NCI-H2171 (cell line): ENCODE data around the gene IQSEC3.
"Not testable (repeated sequence)": the region's sequence is repeated elsewhere in the genome, so short reads cannot be mapped to it uniquely, and the experiment has no call there.

Experiments used
- DNase-seq: peaks from one replicate; lab custom pipeline; 2025; lab: John Stamatoyannopoulos, UW

The IQSEC3 gene

DNA sequence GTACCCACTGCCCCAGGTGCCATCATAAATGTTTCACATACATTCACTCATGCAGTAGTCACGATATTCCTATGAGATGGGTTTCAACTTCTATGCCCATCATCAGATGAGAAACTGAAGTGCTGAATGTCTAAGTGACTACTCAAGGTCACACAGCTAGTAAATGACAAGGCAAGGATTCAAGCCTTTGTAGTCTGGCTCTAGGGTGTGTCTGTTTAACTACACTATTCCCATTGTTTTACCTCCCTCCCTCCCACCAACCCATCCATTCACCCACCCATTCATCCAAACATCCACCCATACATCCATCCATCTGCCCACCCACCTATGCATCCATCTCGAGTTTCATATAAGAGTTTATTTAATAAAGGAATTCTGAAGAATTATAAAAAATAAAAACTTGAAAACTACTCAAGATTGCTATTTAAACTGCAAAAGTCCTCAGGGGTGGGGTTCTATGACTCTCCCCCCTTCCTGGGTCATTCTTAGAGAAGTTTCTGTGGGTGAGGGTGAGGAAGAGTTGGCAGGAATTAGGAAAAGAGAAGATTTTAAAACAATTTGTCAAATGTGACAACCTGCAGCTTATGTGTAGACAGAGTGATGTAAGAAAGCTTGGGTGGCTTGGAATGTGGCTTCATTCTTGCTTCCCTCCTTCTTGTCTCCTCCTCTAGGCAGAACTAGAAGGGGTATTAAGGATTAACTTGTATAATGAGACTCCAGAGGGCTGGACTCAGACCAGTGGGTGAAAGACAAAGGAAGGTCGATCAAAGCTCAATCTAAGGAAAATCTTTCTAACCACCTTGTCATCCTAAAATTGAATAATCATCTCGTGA lies 13.4 kb upstream of the IQSEC3 start:
- not testable (repeated sequence) for DNase-seq

DNA sequence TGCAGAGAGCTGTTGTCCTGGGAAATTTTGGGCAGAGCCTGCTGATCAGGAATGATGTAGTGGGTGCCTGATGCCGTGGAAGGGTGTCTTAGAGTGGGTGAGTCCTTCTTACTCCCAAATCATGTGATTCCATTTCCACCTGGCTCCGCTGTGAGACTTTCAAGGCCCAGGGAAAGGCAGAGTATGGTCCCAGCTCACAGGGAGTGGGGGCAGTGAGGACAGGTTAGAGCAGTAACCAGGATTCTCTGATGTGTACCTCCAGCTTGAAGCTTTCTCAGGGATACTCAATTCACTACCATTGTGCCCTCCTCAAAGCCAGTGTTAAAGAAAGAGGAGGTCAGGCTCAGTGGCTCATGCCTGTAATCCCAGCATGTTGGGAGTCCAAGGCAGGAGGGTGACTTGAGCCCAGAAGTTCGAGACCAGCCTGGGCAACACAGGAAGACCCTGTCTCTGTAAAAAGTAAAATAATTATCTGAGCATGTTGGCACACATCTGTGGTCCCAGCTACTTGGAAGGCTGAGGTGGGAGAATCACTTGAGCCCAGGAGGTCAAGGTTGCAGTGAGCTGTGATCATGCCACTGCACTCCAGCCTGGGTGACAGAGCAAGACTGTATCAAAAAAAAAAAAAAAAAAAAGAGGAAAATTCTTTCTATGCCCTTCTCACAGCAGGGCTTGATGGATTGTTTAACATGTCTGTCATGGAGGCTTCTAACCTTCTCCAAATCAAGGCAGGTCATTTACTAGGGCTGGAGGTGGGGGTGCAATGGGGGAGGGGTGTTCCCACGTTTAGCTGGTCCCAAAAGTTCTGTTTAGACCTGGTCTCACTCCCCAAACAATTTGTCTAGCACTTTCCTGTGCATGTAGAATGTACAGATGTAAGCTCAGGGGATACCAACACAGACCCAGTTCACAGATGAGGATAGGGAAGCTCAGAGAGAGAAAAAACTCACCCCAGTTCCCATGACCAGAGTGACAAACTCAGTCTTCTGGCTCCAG lies 12.5 kb upstream of the IQSEC3 start:
- no peak for DNase-seq

DNA sequence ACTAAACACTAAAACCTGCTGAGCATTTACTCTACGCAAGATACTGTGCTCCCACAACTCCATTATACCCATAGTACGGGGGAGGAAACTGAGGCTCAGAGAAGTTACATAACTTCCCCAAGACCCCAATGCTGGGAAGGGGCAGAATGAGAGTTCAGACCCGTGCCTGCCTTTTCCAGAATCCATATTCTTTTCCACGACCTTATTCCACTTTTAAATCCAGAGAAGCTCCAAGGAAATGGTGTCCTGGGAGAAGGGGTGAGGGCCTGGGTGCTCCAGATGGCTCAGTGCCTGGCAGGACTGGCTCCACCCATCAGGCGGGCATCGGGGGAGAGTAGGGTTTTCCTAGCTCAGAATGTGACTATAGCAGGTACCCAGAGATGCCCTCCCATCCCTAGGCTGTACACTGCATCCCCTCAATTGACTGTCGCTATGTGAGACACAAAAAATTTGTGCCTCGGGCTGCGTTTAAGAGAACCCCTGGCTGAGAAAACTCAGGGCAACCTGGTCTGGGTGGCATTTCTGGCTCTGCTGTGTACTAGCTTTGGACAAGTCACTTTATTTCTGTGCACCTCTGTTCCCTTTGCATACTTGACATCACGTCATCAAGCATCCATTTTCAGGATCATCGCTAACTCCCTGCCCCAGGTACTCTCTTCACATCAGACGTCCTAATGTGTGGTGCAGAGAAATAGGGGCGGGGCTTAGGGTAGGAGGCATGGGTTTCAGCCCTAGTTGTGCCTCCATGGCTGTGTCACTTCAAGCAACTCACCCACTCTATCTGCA lies 11.6 kb upstream of the IQSEC3 start:
- no peak for DNase-seq

DNA sequence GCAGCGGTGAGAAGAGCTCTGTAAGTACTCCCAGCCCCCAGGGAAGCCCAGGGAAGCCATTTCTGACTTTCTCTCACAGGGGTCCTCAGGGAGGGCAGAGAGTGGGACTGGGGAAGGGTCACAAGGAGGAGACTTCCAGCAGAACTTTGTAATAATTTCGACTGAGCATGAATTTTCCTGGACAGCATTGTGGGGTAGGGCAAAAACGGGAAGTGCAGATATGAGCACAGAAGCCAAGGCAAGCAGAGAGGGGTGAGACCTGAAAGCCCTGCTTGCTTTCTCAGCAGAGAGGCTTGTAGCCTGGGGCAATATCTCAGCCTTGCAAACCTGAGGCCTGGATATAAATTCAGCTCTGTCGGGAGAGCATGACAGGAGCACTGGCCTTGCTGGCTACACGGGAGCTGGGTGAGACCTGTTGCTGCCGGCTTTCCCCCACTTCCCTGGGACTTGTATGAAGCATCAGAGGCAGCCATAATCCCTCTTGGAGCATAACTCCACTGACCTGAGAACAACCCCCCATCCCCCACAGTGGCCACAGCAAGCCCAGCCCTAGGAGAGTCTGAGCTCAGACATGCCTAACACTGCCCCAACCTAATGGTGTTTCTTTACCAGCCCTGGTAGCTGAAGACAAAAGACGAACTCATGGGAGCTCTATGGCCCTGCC lies 9.8 kb upstream of the IQSEC3 start:
- DNase-seq, result no peak

DNA sequence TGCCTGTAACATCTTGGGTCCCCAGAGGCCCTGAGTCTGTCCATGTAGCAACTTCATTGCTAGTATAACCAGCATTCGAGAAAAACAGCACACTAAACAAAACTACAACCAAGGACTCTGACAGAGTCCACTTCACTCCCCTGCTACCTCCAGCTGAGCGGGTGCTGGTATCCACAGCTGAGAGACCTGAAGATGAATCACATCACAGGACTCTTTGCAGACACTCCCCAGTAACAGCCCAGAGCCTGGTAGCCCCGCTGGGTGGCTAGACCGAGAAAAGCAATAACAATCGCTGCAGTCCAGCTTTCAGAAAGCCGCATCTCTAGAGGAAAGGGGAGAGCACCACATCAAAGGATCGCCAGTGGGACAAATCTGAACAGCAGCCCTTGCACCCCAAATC lies 9.0 kb upstream of the IQSEC3 start:
- no peak for DNase-seq

DNA sequence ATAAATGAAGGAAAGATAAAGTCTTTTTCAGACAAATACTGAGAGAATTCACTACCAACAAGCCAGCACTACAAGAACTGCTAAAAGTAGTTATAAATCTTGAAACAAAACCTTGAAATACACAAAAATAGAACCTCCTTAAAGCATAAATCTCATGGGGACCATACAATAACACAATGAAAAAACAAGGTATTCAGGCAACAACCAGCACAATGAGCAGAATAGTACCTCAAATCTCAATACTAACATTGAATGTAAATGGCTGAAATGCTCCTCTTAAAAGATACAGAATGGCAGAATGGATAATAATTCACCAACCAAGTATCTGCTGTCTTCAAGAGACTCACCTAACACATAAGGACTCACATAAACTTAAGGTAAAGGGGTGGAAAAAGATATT lies 7.7 kb upstream of the IQSEC3 start:
- no peak for DNase-seq

DNA sequence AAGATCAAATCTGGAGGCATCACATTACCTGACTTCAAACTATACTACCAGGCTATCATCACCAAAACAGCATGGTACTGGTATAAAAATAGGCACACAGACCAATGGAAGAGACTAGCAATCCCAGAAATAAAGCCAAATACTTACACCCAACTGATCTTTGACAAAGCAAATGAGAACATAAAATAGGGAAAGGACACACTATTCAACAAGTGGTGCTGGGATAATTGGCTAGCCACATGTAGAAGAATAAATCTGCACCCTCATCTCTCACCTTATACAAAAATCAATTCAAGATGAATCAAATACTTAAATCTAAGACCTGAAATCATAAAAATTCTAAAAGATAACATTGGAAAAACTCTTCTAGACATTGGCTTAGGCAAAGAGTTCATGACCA lies 4.7 kb upstream of the IQSEC3 start:
- not testable (repeated sequence) for DNase-seq

DNA sequence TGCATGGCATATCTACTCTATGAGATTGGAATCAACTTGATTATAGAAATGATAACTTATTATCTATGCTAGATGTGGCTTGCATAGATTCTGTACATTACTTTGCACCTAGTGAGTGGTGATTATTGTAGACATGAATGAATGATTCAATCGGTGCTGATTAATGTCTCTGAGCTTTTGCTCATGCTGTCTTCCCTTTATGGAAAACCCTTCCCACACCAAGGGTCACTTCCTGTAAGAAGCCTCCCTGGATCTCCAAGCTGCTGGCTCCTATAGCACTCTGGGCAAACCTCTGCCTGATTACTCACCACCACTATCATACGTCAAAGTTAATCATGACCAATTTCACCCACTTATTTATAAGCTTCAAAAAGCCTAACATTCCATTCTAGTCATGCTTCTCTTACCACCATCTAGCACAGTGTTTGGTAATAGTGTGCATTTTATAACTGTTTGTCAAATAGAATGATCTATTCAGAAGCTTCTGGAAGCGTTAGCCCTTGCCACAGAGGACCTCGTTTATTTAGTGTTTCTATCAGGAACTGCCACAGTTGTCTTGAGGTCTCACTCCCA lies 990 bp upstream of the IQSEC3 start:
- DNase-seq, result not testable (repeated sequence)

DNA sequence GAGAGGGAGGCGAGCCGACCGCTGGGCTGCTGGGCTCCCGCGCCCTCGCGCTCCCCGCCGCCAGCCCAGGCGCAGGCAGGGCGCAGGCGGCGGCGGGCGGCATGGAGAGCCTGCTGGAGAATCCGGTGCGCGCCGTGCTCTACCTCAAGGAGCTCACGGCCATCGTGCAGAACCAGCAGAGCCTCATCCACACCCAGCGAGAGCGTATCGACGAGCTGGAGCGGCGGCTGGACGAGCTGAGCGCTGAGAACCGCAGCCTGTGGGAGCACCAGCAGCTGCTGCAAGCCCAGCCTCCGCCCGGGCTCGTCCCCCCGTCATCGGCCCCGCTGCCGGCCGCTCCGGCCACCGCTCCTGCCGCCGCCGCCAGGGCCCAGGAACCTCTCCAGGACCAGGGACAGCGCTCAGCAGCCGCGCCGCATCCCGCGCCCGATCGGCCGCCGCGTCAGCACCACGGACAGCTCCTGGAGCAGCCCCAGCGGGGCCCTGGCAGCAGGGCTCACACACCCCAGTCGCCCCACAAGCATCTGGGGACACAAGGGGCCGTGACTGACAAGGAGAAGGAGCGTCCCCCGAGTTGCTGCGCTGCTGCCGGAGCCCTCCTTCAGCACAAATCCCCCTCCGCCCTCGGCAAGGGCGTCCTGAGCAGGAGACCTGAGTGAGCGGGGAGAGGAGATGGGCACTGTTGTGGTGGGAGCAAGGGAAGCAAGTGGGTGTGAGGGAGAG lies 376 bp downstream of the IQSEC3 start:
- not testable (repeated sequence) for DNase-seq

DNA sequence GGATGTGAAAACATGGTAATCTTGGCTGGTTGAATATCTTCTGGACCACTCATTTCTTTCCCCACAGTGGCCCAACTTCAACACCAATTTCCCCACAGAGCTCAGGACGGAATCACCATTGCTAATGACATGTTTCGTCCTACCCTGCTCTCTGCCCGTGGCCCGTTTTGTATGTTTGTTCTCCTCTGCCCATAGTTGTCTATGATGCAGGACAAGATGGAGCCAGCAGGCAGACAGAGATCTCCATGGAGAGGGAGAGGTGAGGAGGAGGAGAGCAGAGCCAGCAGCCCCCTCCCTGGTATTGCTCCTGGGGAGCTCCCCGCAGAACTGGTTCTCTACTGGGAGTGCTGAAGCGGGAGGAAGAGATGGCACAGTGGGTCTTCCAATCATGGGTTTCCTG lies 3.1 kb downstream of the IQSEC3 start:
- DNase-seq, result not testable (repeated sequence)

DNA sequence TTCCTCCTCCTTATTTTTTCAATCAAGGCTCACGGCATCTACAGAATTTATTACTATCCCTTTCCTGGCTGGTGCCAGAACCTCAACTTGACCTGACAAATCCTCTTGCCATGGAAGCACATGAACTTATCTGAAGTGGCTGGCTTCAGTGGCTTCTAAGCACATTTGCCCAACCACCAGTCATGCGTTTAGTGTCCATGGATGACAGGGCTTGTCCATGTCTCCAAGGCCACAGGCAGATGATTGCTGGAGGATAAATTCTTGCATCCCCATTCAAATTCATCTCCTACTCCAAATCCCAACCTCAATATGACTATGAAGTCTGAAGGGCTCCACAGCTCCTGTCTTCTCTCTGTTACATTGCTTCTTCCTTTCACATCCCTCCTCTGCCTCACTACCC lies 4.0 kb downstream of the IQSEC3 start:
- not testable (repeated sequence) for DNase-seq

DNA sequence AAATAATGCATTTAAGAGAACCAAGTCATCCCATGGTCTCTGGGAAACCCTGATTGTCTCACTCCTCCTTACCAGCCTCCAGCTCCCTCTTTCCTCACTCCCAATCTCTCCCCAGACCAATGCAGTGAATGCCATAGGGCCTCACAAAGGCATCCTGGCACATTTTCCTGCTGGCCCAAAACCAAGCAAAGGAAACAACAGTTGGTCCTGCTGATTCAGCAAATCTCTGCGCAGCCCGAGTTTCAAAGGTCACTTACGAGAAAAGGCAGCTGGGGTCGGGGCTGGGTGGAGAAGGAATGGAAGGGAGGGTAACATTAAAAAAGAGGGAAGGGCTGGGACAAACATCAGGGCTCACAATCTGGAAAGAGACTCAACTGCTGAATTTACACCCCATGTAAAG lies 5.5 kb downstream of the IQSEC3 start:
- not testable (repeated sequence) for DNase-seq

DNA sequence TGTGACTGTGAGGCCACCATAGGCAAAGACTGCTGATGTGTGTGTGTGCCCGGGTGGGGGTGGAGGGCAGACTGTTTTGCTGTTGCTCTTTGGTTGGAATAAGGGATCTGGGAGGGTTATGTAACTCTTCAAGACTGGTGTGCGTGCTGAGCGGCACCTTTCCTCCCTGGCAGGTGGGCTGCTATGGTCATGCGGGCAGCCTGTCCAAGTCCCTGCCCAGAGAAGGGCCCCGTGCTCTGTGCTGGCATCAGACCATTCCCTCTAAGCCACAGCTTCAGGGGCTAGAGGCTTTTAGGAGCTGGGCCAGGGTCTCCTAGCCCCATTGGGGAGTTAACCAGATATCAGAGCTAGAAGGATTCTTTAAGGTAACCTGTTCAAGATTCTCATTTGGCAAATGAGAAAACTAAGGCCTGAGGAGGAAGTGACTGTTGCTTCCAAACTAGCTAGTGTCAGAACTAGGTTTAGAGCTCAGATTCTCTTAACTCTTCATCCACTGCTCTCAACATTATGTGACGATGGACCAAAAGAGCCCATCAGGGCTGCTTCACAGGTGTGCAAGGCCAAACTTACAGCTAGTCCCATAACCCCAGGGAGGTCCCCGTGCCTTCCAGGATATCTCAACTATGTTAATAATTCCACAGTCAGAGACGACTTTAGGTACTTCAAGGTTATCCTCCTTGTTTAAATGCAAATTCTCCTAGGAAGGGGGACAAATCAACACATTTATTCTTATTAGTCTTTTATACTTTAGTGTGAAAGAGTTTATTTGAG lies 8.0 kb downstream of the IQSEC3 start:
- DNase-seq, result not testable (repeated sequence)

DNA sequence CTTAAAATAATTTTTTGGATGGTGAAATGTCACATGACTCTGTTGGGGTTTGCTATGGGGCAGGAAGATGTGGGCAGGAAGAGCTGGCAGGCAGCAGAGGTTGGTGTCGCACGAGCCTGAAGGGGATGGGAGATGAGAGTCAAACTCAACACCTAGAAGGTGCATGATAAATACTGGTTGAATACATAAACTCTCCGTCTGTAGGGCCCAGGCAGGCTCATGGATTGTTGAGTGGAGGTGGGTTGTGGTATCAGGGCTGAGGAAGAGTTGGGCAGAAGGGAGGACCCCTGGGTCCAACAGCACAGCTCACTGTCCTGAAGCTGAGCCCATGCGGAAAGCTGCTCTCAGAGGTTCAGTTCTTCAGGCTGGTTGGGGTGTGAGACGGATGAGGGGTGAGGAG lies 9.0 kb downstream of the IQSEC3 start:
- DNase-seq, result not testable (repeated sequence)

DNA sequence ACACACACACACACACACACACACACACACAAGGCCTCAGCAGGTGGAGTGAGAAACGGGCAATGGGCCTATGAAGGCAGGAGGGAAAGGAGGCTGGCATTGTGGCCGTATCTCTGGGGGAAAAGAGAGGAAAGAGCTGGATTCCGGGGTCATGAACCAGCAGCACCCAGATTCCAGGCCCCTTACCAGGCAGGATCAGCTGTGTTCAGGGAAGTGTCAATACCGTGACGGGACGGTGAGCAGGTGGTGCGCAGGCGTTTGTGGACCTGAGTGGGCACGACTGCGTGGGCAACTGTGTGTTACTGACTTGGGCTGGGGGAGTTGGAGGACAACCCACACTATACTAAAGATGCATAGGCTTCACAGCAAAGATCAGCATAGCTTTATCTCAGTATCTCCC lies 9.5 kb downstream of the IQSEC3 start:
- DNase-seq, result not testable (repeated sequence)

DNA sequence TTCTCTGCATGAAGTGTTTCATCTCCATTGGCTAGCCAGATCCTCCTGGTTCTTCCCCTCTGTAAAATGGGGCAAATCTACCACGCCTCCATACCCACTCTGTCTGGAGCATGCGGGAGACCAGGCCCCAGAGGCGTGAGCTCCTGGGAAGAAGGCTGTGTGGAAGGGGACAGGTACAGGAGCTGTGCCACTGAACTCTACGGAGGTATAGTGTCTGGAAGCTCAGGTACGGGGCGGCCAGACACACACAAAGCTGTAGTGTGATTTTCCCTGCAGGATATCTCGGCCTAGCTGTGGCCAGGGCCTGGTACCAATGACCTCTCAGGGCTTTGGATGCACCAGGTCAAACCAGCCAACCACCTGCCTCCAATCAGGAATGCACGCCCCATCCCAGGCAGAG lies 10.0 kb downstream of the IQSEC3 start:
- DNase-seq, result not testable (repeated sequence)

DNA sequence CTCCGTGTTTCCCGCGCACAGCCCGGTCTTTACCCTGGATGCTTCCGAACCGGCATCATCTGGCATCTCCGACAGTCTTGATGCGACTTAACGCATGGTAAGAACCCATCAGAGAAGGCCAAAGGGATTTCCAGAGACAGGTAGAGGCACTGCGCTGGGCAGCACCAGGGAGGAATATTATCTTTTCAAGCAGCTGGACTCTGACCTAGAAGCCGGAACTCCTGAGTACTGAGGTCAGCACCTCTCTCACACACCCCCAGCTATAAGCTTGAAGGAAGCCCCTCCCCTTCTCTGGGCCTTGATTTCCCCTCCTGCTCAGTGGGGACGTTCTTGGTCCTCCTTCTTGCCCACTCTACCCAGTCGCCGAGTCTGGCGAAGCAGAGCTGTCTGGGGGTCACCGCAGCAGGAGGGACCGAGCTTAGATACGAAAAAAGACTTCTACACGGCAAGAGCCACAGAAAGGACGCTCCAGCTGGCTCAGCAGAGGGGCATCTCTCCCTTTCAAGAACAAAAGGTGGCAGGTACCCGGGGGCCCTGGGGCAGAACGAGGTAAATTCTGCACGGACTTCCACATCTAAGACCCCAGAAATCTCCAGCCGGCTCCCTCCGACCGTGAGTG lies 10.6 kb downstream of the IQSEC3 start:
- DNase-seq, result not testable (repeated sequence)

DNA sequence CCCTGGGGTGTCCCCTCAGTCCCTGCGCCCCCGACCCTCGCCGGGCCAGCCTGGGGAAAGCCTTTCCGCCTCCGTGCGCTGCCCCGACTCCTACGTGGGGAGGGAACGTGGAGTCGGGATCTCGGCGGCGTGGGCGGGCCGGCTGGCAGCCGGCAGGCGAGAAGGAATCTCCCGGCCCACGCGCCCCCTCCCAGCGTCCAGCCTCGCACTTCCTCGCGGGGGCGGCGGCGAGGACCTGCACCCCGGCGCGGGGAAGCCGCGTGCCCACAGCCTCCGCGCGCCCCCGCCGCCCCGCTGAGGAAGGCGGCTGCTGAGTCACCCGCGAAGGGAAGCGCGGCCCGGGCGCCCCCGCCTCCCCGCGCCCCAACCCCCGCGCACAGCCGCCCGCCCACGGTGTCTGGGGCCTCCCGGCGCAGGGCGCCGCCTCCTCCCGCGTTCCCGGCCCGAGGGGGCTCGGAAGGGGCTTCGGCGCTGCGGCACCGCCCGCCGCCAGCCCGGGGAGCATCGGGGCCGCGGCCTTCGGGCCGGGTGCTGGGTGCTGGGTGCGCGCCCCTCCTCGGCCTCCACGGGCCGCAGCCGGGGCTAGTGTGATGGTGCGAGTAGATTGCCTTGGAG lies 11.3 kb downstream of the IQSEC3 start:
- not testable (repeated sequence) for DNase-seq

DNA sequence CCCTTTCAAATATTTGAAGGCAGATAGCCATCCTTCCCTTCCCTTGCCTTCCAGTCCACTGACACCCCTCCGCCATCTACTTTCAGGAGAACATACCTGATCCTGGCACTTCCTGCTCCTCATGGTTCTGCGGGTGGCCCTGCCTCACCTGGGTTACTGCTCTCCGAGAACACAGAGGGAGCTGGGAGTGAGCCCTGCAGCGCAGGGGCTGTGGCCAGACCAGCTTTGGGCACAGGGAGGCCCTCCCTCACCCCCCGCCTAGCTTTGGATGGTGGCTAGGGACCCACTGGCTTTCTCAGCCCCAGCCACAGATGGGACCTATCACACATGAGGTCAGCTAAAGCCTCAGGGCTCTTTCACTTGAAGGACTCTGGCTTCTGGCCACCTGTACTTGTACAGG lies 12.4 kb downstream of the IQSEC3 start:
- no peak for DNase-seq
